SK-N-SH (cell line): Measurements from ENCODE around the gene CHAF1A. TPM values are rescaled to one million over a fixed set of nuclear protein-coding genes. Genes with fewer than 3 reads are reported as not detected.

Experiments
- CTCF ChIA-PET: fragments of 300-600, 350-600 bp; formaldehyde crosslinking; extraction: SDS; loops from one replicate; lab custom pipeline; 2021; lab: Yijun Ruan, JAX
- POLR2A ChIA-PET: fragments of 350-600 bp; sonication (Branson Sonifier 250); formaldehyde crosslinking; extraction: SDS; loops from one replicate; lab custom pipeline; 2020; ENCODE audit warnings: antibody characterized with exemption, inconsistent platforms; lab: Yijun Ruan, JAX
- DNase-seq: peaks from one replicate; pipeline ENCODE4 v3.0.0; 2012
- H2AFZ ChIP-seq: fragments of 200-600 bp; sonication (generic); 2 replicates; pipeline ENCODE4 v1.8.1; 2016; ENCODE audit warnings: antibody characterized with exemption, mild to moderate bottlenecking, low read depth
- H3F3A ChIP-seq: fragments of 200-600 bp; sonication (generic); replicated peaks from 2 replicates; pipeline ENCODE3; 2016; ENCODE audit warnings: antibody characterized with exemption, mild to moderate bottlenecking; ENCODE audit not compliant: insufficient read depth
- H3K27ac ChIP-seq, 2 experiments: fragments of 200-500 bp in 1 of 2; fragments of 200-600 bp in 1 of 2; sonication (Bioruptor generic) in 1 of 2; sonication (generic), shearing (Covaris generic) in 1 of 2; 2 replicates each; pipeline versions ENCODE4 v1.5.1 to v1.6.1; 2014 to 2016; ENCODE audit warnings: low read depth in 2 of 2, inconsistent platforms in 1 of 2, low read length in 1 of 2, mild to moderate bottlenecking in 1 of 2, mixed read lengths in 1 of 2
- H3K27me3 ChIP-seq: fragments of 200-600 bp; sonication (generic), shearing (Covaris generic); 2 replicates; pipeline ENCODE4 v1.6.1; 2016; ENCODE audit warnings: mixed run types; ENCODE audit not compliant: insufficient read depth
- H3K36me3 ChIP-seq, 2 experiments: fragments of 200-500 bp in 1 of 2; fragments of 200-600 bp in 1 of 2; sonication (Bioruptor generic) in 1 of 2; sonication (generic) in 1 of 2; replicated peaks in 1 of 2; 2 replicates each; pipeline versions ENCODE3 to v1.5.1; 2014 to 2016; ENCODE audit warnings: low read length in 1 of 2, mild to moderate bottlenecking in 1 of 2; ENCODE audit not compliant: insufficient read depth in 2 of 2, control insufficient read depth in 1 of 2
- H3K4me1 ChIP-seq, 2 experiments: fragments of 200-500 bp in 1 of 2; fragments of 200-600 bp in 1 of 2; sonication (Bioruptor generic) in 1 of 2; sonication (generic), shearing (Covaris generic) in 1 of 2; 2 replicates each; pipeline versions ENCODE4 v1.5.1 to v1.6.1; 2014 to 2016; ENCODE audit warnings: low read depth in 1 of 2, low read length in 1 of 2, mixed run types in 1 of 2; ENCODE audit not compliant: insufficient read depth in 2 of 2, control insufficient read depth in 1 of 2
- H3K4me2 ChIP-seq: fragments of 200-600 bp; sonication (generic), shearing (Covaris generic); 2 replicates; pipeline ENCODE4 v1.6.1; 2017; ENCODE audit warnings: mixed run types
- H3K4me3 ChIP-seq, 2 experiments: fragments of 200-500 bp in 1 of 2; fragments of 200-600 bp in 1 of 2; sonication (Bioruptor generic) in 1 of 2; sonication (generic), shearing (Covaris generic) in 1 of 2; 2 replicates each; pipeline versions ENCODE4 v1.5.1 to v1.8.1; 2014 to 2016; ENCODE audit warnings: low read depth in 2 of 2, inconsistent platforms in 1 of 2, low read length in 1 of 2, mild to moderate bottlenecking in 1 of 2, mixed read lengths in 1 of 2, moderate library complexity in 1 of 2
- H3K79me2 ChIP-seq: fragments of 200-600 bp; sonication (generic); 2 replicates; pipeline ENCODE4 v1.8.1; 2017; ENCODE audit warnings: mild to moderate bottlenecking; ENCODE audit not compliant: insufficient read depth
- H3K9ac ChIP-seq: fragments of 200-600 bp; sonication (generic); 2 replicates; pipeline ENCODE4 v1.6.1; 2017; ENCODE audit warnings: mixed run types
- H3K9me2 ChIP-seq: fragments of 200-600 bp; sonication (generic); 2 replicates; pipeline ENCODE4 v1.6.1; 2017; ENCODE audit warnings: mixed run types
- H3K9me3 ChIP-seq: fragments of 200-600 bp; sonication (generic); 2 replicates; pipeline ENCODE4 v1.6.1; 2017; ENCODE audit warnings: mixed run types, mild to moderate bottlenecking, moderate library complexity
- H4K20me1 ChIP-seq: fragments of 200-600 bp; sonication (generic); 2 replicates; pipeline ENCODE4 v1.6.1; 2017; ENCODE audit warnings: mild to moderate bottlenecking, mixed run types; ENCODE audit not compliant: insufficient read depth
- CHD2 ChIP-seq: fragments of 150-350 bp; IDR thresholded peaks from 2 replicates; pipeline ENCODE4 v1.6.1; 2018; ENCODE audit warnings: low read length; ENCODE audit not compliant: partially characterized antibody
- CTCF ChIP-seq: fragments of 200-600 bp; sonication (generic); IDR thresholded peaks from 2 replicates; pipeline ENCODE4 v1.6.1; 2017; ENCODE audit warnings: antibody characterized with exemption, mild to moderate bottlenecking, moderate library complexity
- EP300 ChIP-seq, 2 experiments: IDR thresholded peaks; 2 replicates each; pipeline versions ENCODE4 v1.4.0 to v1.6.1; 2012; ENCODE audit warnings: borderline replicate concordance in 1 of 2, low read depth in 1 of 2, low read length in 1 of 2
- EZH2phosphoT487 ChIP-seq: fragments of 200-600 bp; sonication (generic); IDR thresholded peaks from 2 replicates; pipeline ENCODE4 v1.6.1; 2017; ENCODE audit warnings: low read depth, mixed run types, mild to moderate bottlenecking, antibody characterized with exemption, moderate library complexity, borderline replicate concordance
- GABPA ChIP-seq: IDR thresholded peaks from 2 replicates; pipeline ENCODE4 v1.4.0; 2012; ENCODE audit warnings: low read depth, mild to moderate bottlenecking
- JUND ChIP-seq: IDR thresholded peaks from 2 replicates; pipeline ENCODE4 v1.4.0; 2012
- MAX ChIP-seq: IDR thresholded peaks from 2 replicates; pipeline ENCODE4 v1.4.0; 2012; ENCODE audit warnings: low read depth
- MXI1 ChIP-seq: IDR thresholded peaks from 2 replicates; pipeline ENCODE4 v1.6.1; 2012; ENCODE audit warnings: mild to moderate bottlenecking, low read depth, low read length, improper control_type of control experiment
- NRF1 ChIP-seq: IDR thresholded peaks from 2 replicates; pipeline ENCODE4 v1.6.1; 2012; ENCODE audit warnings: low read depth, mild to moderate bottlenecking, low read length
- PBX3 ChIP-seq: IDR thresholded peaks from 2 replicates; pipeline ENCODE4; 2012
- POLR2AphosphoS5 ChIP-seq: IDR thresholded peaks from 2 replicates; pipeline ENCODE4 v1.6.1; 2012; ENCODE audit warnings: low read depth, low read length
- RFX5 ChIP-seq: IDR thresholded peaks from 2 replicates; pipeline ENCODE4 v1.6.1; 2012; ENCODE audit warnings: mild to moderate bottlenecking, improper control_type of control experiment, low read length
- SIN3A ChIP-seq: IDR thresholded peaks from 2 replicates; pipeline ENCODE4 v1.6.1; 2012; ENCODE audit warnings: low read depth, mild to moderate bottlenecking, low read length, moderate library complexity, borderline replicate concordance
- TAF1 ChIP-seq: IDR thresholded peaks from 2 replicates; pipeline ENCODE4 v1.6.1; 2012; ENCODE audit warnings: low read depth, mild to moderate bottlenecking, low read length, moderate library complexity, borderline replicate concordance
- USF1 ChIP-seq: IDR thresholded peaks from 2 replicates; pipeline ENCODE4 v1.4.0; 2012; ENCODE audit warnings: low read depth, borderline replicate concordance
- WGBS: methylation state at CpG from one replicate; pipeline ENCODE4 v1.1.6; 2017; ENCODE audit warnings: low lambda C conversion rate; 5-methylcytosine and 5-hydroxymethylcytosine counted together
- polyA plus RNA-seq, 3 experiments: library from polyadenylated mRNA; depleted of rRNA; stranded (reverse); fragments of >200 nt; gene quantifications; 2 replicates each; pipeline ENCODE4 v1.2.3, GENCODE V29; 2012

CHAF1A gene
- polyA plus RNA-seq, 1 of the 3 experiments (the other 2 are of a cell fraction): 18.0 TPM

GRCh38 chr19:4473763-4474513 is 71.5 kb downstream of the CHAF1A start:
- DNase-seq: peak; percentile 43
- H3K4me2 ChIP-seq: peak overlapping the region; percentile 99
- TF ChIP-seq CTCF (no peak), SIN3A (0 out of 2 replicates have a peak, but pooled peaks have one; percentile 3)
- TF ChIP-seq, all 33 proteins: peak for 1
- peak overlapping the region; percentile 88; the same call in 1 of the 2 replicates for H3K9ac ChIP-seq
- peaks cover 11% of the 10 kb centered on the region for H3F3A ChIP-seq
- no peaks in the 10 kb centered on the region for H3K9me2 ChIP-seq
- 20% methylated on average over 22 of the region's 23 CpGs for WGBS
- peak overlapping the region; percentile 88 to 92 for H3K4me3 ChIP-seq
- no peaks in the 10 kb centered on the region for H3K9me3 ChIP-seq
- H4K20me1 ChIP-seq: no peaks in the 10 kb centered on the region
- peaks cover 18 to 19% of the 10 kb centered on the region in 2 experiments for H3K36me3 ChIP-seq
- H3K27me3 ChIP-seq: no peaks in the 10 kb centered on the region
- H3K79me2 ChIP-seq: peaks cover 64% of the 10 kb centered on the region
- H2AFZ ChIP-seq: peak overlapping the region; percentile 35; the same call in 1 of the 2 replicates
- POLR2A ChIA-PET: interaction anchor here (0.6 to 1.6 kb wide), 4 partner anchors 17 to 227 kb away, joined by 3 to 7 read pairs (median 4); partner anchors contain the start of gene YJU2
- peaks cover 3 to 21% of the 10 kb centered on the region in 2 experiments; a peak in 1 of 4 replicates for H3K4me1 ChIP-seq
- CTCF ChIA-PET: interaction anchor here (0.5 to 1.1 kb wide), 4 partner anchors 49 to 93 kb away, joined by 3 to 5 read pairs (median 4); no protein-coding TSS in a partner anchor
- peak overlapping the region; percentile 53 to 83; a peak in 3 of 4 replicates for H3K27ac ChIP-seq

DNA sequence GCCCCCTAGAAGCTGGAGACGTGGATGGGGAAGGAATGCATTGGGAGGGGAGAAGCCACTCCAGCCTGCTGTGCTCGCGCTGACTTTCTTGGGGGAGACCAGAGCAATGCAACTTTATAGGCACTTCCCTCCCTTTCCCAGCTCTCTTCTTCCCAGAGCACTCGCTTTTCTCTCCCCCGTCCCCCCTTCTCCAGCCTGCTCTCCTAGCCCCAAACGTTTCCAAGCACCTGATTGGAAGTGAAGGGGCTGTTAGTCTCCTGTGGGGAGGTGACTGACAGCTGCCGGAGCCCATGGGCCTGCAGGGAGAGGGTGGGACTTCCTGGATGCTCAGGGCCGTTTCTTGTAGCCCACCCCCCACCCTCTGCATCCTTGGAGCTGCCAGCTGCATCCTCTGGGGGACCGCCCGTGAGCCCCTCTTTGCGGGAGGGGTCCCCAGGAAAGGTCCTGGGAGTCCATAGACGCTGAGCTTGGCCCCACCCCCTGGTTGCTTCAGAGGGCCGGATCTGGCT is 72.1 kb downstream of the CHAF1A start:
- H3F3A ChIP-seq: peaks cover 11% of the 10 kb centered on the region
- H3K9me3 ChIP-seq: no peaks in the 10 kb centered on the region
- peak overlapping the region; percentile 99 for H3K4me2 ChIP-seq
- 13% methylated on average over 9 of the region's 13 CpGs for WGBS
- H3K9ac ChIP-seq: peak overlapping the region; percentile 88; the same call in 1 of the 2 replicates
- peaks cover 18 to 19% of the 10 kb centered on the region in 2 experiments for H3K36me3 ChIP-seq
- CTCF ChIA-PET: interaction anchor here (0.5 to 1.1 kb wide), 5 partner anchors 49 to 162 kb away, joined by 3 to 5 read pairs (median 3); no protein-coding TSS in a partner anchor
- H2AFZ ChIP-seq: peak overlapping the region; percentile 35; the same call in 1 of the 2 replicates
- H3K4me1 ChIP-seq: peaks cover 3 to 21% of the 10 kb centered on the region in 2 experiments; a peak in 1 of 4 replicates
- TF ChIP-seq NRF1 (no peak), JUND (no peak), PBX3 (peak; percentile 99), EP300 (IDR thresholded peaks at IDR 0.05; ENCODE audit: borderline replicate concordance in 1 of 2, low read depth in 1 of 2, low read length in 1 of 2) (no peak), RFX5 (no peak), EZH2phosphoT487 (no peak), TAF1 (peak; percentile 41; the same call in 1 of the 2 replicates), POLR2AphosphoS5 (no peak; the same call in 1 of the 2 replicates), MAX (no peak), MXI1 (no peak; the same call in 1 of the 2 replicates), USF1 (no peak), CHD2 (peak; percentile 94), GABPA (peak; percentile 85)
- H3K79me2 ChIP-seq: peaks cover 65% of the 10 kb centered on the region
- peak overlapping the region; percentile 53 to 83; a peak in 3 of 4 replicates for H3K27ac ChIP-seq
- POLR2A ChIA-PET: interaction anchor here (0.5 to 1.6 kb wide), 6 partner anchors 14 to 1414 kb away, joined by 3 to 7 read pairs (median 4); partner anchors contain the start of gene YJU2
- H4K20me1 ChIP-seq: no peaks in the 10 kb centered on the region
- H3K9me2 ChIP-seq: no peaks in the 10 kb centered on the region
- H3K4me3 ChIP-seq: peak overlapping the region; percentile 88 to 92
- no peaks in the 10 kb centered on the region for H3K27me3 ChIP-seq
- peak; percentile 95 for DNase-seq
